Parathyroid adenoma (tissue), 2 donors: ENCODE measurements around the gene BICD1.

Source experiments
- H2AFZ ChIP-seq: fragments of 300-600 bp; sonication (generic); one replicate; pipeline ENCODE4 v1.7.0; 2017; ENCODE audit warnings: antibody characterized with exemption, mild to moderate bottlenecking
- H3K27ac ChIP-seq: fragments of 300-600 bp; sonication (generic); one replicate; pipeline ENCODE4 v1.7.0; 2017
- H3K27me3 ChIP-seq: fragments of 300-600 bp; sonication (generic); one replicate; pipeline ENCODE4 v1.7.0; 2017; ENCODE audit warnings: low read length; ENCODE audit not compliant: control insufficient read depth, insufficient read depth
- H3K36me3 ChIP-seq: fragments of 300-600 bp; sonication (generic); one replicate; pipeline ENCODE4 v1.7.0; 2017; ENCODE audit warnings: low read length; ENCODE audit not compliant: control insufficient read depth, insufficient read depth
- H3K4me1 ChIP-seq: fragments of 300-600 bp; sonication (generic); one replicate; pipeline ENCODE4 v1.7.0; 2017; ENCODE audit warnings: control low read depth
- H3K4me2 ChIP-seq: fragments of 300-600 bp; sonication (generic); one replicate; pipeline ENCODE4 v1.7.0; 2017; ENCODE audit warnings: low read length
- H3K4me3 ChIP-seq: fragments of 300-600 bp; sonication (generic); one replicate; pipeline ENCODE4 v1.7.0; 2017; ENCODE audit warnings: low read depth, low read length
- H3K79me2 ChIP-seq: fragments of 300-600 bp; sonication (generic); one replicate; pipeline ENCODE4 v1.7.0; 2017; ENCODE audit warnings: control low read depth
- H3K9ac ChIP-seq: fragments of 300-600 bp; sonication (generic); one replicate; pipeline ENCODE4 v1.7.0; 2017; ENCODE audit warnings: mild to moderate bottlenecking
- H3K9me3 ChIP-seq: fragments of 300-600 bp; sonication (generic); one replicate; pipeline ENCODE4 v1.7.0; 2017; ENCODE audit warnings: low read length; ENCODE audit not compliant: control insufficient read depth
- TF ChIP-seq, protein P1 (sequence below): fragments of 300-600 bp; sonication (generic); IDR thresholded peaks from one replicate; pipeline ENCODE4 v1.7.0; 2017; ENCODE audit warnings: antibody characterized with exemption, mild to moderate bottlenecking
- donor health status: primary hyperparathyroidism.

Gene BICD1

DNA sequence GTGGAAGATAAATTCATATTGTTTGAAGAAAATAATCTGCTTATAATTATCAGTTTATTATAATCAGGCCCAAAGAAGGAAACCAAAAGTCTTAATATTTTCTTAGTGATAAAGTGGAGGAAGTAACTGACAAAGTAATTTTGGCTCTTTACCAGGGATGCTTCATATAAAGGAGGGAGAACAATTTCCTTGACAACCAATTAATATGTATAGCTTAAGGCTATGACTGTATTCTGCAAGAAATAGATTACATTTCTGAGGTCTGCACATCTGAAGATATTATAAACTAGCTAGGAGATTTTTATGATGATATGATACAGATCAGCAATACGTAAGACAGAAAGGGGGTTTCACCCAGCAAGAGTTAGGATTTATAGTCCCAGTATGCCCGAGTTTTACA lies 90.8 kb downstream of the BICD1 start:
- Histone ChIP-seq H3K27me3 (no peaks in the 10 kb centered on the region), H3K79me2 (no peaks in the 10 kb centered on the region), H3K4me2 (no peak overlapping the region), H3K4me1 (no peaks in the 10 kb centered on the region), H3K36me3 (no peaks in the 10 kb centered on the region), H3K27ac (no peak overlapping the region), H3K4me3 (no peak overlapping the region), H2AFZ (no peak overlapping the region), H3K9ac (no peak overlapping the region), H3K9me3 (no peaks in the 10 kb centered on the region)
- TF ChIP-seq, protein P1, sequence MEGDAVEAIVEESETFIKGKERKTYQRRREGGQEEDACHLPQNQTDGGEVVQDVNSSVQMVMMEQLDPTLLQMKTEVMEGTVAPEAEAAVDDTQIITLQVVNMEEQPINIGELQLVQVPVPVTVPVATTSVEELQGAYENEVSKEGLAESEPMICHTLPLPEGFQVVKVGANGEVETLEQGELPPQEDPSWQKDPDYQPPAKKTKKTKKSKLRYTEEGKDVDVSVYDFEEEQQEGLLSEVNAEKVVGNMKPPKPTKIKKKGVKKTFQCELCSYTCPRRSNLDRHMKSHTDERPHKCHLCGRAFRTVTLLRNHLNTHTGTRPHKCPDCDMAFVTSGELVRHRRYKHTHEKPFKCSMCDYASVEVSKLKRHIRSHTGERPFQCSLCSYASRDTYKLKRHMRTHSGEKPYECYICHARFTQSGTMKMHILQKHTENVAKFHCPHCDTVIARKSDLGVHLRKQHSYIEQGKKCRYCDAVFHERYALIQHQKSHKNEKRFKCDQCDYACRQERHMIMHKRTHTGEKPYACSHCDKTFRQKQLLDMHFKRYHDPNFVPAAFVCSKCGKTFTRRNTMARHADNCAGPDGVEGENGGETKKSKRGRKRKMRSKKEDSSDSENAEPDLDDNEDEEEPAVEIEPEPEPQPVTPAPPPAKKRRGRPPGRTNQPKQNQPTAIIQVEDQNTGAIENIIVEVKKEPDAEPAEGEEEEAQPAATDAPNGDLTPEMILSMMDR = no peak

DNA sequence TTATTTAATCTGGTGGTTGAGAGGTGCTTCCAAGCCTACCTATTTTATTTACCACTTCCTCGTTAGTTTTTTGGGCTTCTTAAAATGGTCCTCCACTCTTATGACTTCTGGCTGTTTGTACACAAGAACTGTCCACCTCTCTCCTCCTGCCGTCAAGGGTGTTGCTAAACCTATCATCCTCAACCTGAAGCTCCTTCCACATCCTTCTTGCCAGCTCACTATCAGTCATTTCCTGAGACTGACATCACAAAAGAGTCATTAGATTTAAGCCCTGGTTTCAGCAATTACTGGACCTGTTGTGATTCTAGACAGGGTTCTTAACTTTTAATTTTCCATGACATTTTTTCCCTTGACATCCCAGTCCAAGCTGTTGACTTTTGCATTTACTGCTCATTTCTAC lies 91.9 kb downstream of the BICD1 start:
- Histone ChIP-seq H3K4me2 (no peak overlapping the region), H3K36me3 (no peaks in the 10 kb centered on the region), H3K4me1 (no peaks in the 10 kb centered on the region), H3K4me3 (no peak overlapping the region), H3K9me3 (no peaks in the 10 kb centered on the region), H3K27me3 (no peaks in the 10 kb centered on the region), H3K9ac (no peak overlapping the region), H2AFZ (no peak overlapping the region), H3K27ac (no peak overlapping the region), H3K79me2 (no peaks in the 10 kb centered on the region)
- TF ChIP-seq, protein P1 = no peak

DNA sequence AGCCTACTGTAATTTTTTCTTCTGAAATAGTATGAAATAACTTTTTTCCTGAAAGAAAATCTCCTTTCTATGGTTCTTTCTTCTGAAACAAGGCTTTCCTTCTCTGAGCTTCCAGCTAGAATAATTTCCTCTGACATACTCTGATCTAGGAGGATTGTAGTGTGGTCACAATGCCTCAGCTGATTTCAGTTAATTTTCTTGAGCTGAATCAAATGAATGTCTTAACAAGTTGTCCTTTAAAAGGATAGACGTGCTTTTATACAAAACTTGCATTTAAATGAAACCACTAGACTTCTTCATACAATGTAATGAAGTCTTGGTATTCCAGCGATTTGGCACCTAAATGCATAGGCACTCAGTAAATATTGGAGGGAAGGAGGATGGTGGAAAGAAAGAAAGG lies 94.4 kb downstream of the BICD1 start:
- H3K79me2 ChIP-seq = no peaks in the 10 kb centered on the region
- H2AFZ ChIP-seq = no peak overlapping the region
- H3K4me1 ChIP-seq = no peaks in the 10 kb centered on the region
- H3K9me3 ChIP-seq = no peaks in the 10 kb centered on the region
- no peak overlapping the region for H3K4me3 ChIP-seq
- no peaks in the 10 kb centered on the region for H3K36me3 ChIP-seq
- H3K27me3 ChIP-seq = no peaks in the 10 kb centered on the region
- no peak overlapping the region for H3K4me2 ChIP-seq
- no peak overlapping the region for H3K9ac ChIP-seq
- no peak overlapping the region for H3K27ac ChIP-seq
- TF ChIP-seq, protein P1 = no peak

DNA sequence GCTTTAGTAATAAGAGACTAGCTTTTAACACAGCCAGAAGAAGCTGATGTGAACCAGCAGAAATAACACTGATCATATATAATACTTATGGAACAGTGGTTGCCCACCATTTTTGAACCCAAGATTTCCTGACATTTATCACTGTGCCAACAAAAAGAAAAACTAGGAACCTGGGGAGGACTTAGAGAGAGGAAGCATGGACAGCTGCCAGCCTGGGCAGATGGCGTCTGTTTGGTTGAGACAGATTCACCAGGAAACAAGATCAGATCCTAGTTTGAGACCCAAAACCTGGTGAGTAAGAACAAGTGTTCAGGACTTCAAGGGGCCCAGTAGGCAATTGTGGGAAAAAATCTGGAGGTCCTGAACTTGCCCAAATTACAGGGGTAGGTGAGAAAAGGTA lies 95.3 kb downstream of the BICD1 start:
- Histone ChIP-seq H3K9ac (no peak overlapping the region), H3K27me3 (no peaks in the 10 kb centered on the region), H3K4me3 (no peak overlapping the region), H3K36me3 (no peaks in the 10 kb centered on the region), H3K4me1 (no peaks in the 10 kb centered on the region), H3K4me2 (no peak overlapping the region), H3K27ac (no peak overlapping the region), H3K9me3 (no peaks in the 10 kb centered on the region), H2AFZ (no peak overlapping the region), H3K79me2 (no peaks in the 10 kb centered on the region)
- TF ChIP-seq, protein P1 = no peak

DNA sequence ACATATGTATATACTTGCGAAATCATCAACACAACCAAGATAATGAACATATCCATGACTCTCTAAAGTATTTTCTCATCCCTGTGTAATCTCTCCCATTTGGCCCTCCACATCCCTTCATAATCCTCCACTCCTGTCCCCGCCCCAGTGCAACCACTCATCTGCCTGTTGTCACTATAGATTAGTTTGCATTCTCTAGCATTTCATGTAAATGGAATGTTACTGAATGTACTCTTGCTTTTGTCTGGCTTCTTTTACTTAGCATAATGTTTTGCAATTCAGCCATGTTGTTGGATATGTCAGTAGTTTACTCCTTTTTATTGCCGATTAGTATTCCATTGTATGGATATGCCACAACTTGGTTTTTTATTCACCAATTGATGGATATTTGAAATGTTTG lies 99.1 kb downstream of the BICD1 start:
- no peaks in the 10 kb centered on the region for H3K4me1 ChIP-seq
- no peaks in the 10 kb centered on the region for H3K36me3 ChIP-seq
- H3K4me2 ChIP-seq = no peak overlapping the region
- no peaks in the 10 kb centered on the region for H3K9me3 ChIP-seq
- no peak overlapping the region for H3K9ac ChIP-seq
- no peak overlapping the region for H3K27ac ChIP-seq
- H3K4me3 ChIP-seq = no peak overlapping the region
- H2AFZ ChIP-seq = no peak overlapping the region
- TF ChIP-seq, protein P1 = no peak
- H3K27me3 ChIP-seq = no peaks in the 10 kb centered on the region
- no peaks in the 10 kb centered on the region for H3K79me2 ChIP-seq
